PC-3 (cell line): ENCODE measurements around the gene TWSG1.

Experiments used
- EZH2phosphoT487 ChIP-seq: fragments of 300-600 bp; sonication (generic); IDR thresholded peaks from 2 replicates; pipeline ENCODE4 v1.6.1; 2018; ENCODE audit warnings: mild to moderate bottlenecking, antibody characterized with exemption, low read length, borderline replicate concordance
- TF ChIP-seq, protein P1 (sequence below): fragments of 300-600 bp; sonication (generic); conservative IDR thresholded peaks from 2 replicates; pipeline ENCODE4 v1.5.1; 2017; ENCODE audit warnings: antibody characterized with exemption, low read depth, mild to moderate bottlenecking, low read length

DNA sequence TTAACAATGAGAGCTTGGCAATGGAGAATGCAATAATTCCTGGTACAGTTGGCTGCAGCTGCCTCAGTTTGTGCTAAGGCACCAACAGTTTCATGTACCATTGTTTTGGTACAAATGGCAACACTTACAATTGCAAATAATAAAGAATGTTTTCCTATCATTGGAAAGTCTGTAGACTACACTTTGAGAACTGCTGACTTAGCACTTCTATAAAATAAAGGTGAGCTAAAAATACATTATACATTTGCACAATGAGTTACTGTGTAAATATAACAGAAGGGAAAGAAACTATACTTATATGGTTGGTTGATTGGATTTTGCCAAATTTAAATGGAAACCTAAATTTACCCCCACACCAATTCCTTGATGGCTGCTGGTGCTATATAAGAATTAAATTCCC, 44.9 kb upstream of the TWSG1 start:
- TF ChIP-seq, protein P1, sequence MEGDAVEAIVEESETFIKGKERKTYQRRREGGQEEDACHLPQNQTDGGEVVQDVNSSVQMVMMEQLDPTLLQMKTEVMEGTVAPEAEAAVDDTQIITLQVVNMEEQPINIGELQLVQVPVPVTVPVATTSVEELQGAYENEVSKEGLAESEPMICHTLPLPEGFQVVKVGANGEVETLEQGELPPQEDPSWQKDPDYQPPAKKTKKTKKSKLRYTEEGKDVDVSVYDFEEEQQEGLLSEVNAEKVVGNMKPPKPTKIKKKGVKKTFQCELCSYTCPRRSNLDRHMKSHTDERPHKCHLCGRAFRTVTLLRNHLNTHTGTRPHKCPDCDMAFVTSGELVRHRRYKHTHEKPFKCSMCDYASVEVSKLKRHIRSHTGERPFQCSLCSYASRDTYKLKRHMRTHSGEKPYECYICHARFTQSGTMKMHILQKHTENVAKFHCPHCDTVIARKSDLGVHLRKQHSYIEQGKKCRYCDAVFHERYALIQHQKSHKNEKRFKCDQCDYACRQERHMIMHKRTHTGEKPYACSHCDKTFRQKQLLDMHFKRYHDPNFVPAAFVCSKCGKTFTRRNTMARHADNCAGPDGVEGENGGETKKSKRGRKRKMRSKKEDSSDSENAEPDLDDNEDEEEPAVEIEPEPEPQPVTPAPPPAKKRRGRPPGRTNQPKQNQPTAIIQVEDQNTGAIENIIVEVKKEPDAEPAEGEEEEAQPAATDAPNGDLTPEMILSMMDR = no peak
- no peak for TF ChIP-seq EZH2phosphoT487
